Measurements from ENCODE around the gene ATP6V0B.

DNA sequence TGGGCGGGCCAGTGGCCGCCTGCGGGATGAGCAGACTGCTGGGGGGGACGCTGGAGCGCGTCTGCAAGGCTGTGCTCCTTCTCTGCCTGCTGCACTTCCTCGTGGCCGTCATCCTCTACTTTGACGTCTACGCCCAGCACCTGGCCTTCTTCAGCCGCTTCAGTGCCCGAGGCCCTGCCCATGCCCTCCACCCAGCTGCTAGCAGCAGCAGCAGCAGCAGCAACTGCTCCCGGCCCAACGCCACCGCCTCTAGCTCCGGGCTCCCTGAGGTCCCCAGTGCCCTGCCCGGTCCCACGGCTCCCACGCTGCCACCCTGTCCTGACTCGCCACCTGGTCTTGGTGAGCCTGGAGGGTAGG lies 6.4 kb downstream of the ATP6V0B start:
- TF ChIP-seq, protein P1, sequence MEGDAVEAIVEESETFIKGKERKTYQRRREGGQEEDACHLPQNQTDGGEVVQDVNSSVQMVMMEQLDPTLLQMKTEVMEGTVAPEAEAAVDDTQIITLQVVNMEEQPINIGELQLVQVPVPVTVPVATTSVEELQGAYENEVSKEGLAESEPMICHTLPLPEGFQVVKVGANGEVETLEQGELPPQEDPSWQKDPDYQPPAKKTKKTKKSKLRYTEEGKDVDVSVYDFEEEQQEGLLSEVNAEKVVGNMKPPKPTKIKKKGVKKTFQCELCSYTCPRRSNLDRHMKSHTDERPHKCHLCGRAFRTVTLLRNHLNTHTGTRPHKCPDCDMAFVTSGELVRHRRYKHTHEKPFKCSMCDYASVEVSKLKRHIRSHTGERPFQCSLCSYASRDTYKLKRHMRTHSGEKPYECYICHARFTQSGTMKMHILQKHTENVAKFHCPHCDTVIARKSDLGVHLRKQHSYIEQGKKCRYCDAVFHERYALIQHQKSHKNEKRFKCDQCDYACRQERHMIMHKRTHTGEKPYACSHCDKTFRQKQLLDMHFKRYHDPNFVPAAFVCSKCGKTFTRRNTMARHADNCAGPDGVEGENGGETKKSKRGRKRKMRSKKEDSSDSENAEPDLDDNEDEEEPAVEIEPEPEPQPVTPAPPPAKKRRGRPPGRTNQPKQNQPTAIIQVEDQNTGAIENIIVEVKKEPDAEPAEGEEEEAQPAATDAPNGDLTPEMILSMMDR (IDR thresholded peaks at IDR 0.05) = no peak
- TF ChIP-seq ZFX (IDR thresholded peaks at IDR 0.05; ENCODE audit: borderline replicate concordance) = no peak

All from 22Rv1 (cell line).